ENCODE results near the gene SEPTIN10.

GRCh38 chr2:109521233-109522062 lies 92.3 kb downstream of the SEPTIN10 start:
- no peak for TF ChIP-seq EZH2 (IDR thresholded peaks at IDR 0.05; ENCODE audit: low read length, missing control alignments)
- TF ChIP-seq CTCF (conservative IDR thresholded peaks at IDR 0.05 in 1 of 2, IDR thresholded peaks at IDR 0.05 in 1 of 2; ENCODE audit: low read depth in 1 of 2, low read length in 2 of 2), result no peak
